Endothelial cell of umbilical vein (primary cell): ENCODE data around the gene PDLIM5.

ENCODE experiments used
- POLR2A ChIP-seq: IDR thresholded peaks from 2 replicates; pipeline ENCODE4 v1.6.1; 2012; ENCODE audit warnings: low read depth, mild to moderate bottlenecking, control low read depth, low read length
- POLR2AphosphoS5 ChIP-seq: IDR thresholded peaks from 2 replicates; pipeline ENCODE4 v1.6.1; 2012; ENCODE audit warnings: low read depth, mild to moderate bottlenecking, control low read depth, low read length, moderate library complexity; ENCODE audit not compliant: insufficient read depth
- TF ChIP-seq, protein P1 (sequence below), 2 donors: IDR thresholded peaks; 1 replicate in 1 of 2; 2 replicates in 1 of 2; pipeline ENCODE4 v1.5.1; 2011; ENCODE audit warnings: low read length in 2 of 2, mild to moderate bottlenecking in 2 of 2, moderate library complexity in 2 of 2, control low read depth in 1 of 2, inconsistent platforms in 1 of 2, low read depth in 1 of 2; ENCODE audit not compliant: insufficient read depth in 1 of 2; ENCODE audit errors: extremely low read depth in 1 of 2

DNA sequence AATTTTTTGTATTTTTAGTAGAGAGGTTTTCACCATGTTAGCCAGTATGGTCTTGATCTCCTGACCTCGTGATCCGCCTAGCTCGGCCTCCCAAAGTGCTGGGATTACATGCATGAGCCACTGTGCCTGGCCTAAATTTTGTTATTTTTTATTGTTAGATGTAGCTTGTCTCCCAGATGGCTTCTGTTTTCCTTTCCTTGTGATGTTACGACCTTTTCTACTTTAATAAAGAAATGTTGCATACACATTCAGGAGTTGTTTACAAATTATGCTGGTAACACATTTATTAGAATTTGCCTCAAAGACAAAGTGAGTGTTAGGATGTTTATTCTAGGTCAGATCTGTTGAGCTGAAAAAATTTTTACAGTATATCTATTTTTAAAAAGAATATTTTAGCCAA lies 18.4 kb downstream of the PDLIM5 start:
- TF ChIP-seq, protein P1, sequence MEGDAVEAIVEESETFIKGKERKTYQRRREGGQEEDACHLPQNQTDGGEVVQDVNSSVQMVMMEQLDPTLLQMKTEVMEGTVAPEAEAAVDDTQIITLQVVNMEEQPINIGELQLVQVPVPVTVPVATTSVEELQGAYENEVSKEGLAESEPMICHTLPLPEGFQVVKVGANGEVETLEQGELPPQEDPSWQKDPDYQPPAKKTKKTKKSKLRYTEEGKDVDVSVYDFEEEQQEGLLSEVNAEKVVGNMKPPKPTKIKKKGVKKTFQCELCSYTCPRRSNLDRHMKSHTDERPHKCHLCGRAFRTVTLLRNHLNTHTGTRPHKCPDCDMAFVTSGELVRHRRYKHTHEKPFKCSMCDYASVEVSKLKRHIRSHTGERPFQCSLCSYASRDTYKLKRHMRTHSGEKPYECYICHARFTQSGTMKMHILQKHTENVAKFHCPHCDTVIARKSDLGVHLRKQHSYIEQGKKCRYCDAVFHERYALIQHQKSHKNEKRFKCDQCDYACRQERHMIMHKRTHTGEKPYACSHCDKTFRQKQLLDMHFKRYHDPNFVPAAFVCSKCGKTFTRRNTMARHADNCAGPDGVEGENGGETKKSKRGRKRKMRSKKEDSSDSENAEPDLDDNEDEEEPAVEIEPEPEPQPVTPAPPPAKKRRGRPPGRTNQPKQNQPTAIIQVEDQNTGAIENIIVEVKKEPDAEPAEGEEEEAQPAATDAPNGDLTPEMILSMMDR (IDR thresholded peaks at IDR 0.05; ENCODE audit: extremely low read depth in 1 of 2, insufficient read depth in 1 of 2, low read depth in 1 of 2, low read length in 2 of 2) = no peak
- no peak for TF ChIP-seq POLR2A
- no peak for TF ChIP-seq POLR2AphosphoS5
